Esophagus squamous epithelium (tissue), 4 donors: Measurements from ENCODE around the gene NDUFS2.

ENCODE experiments used
- CTCF ChIP-seq, 6 experiments: fragments of 450-650 bp in 4 of 6; fragments of 200-600 bp in 2 of 6; sonication (generic) in 2 of 6; IDR thresholded peaks; one replicate each; pipeline ENCODE4 v1.5.1; 2016 to 2019; ENCODE audit warnings: antibody characterized with exemption in 6 of 6, mild to moderate bottlenecking in 4 of 6, moderate library complexity in 4 of 6
- POLR2A ChIP-seq, 4 donors: fragments of 450-650 bp; IDR thresholded peaks; one replicate each; pipeline ENCODE4 v1.6.1; 2017; ENCODE audit warnings: antibody characterized with exemption in 4 of 4, mild to moderate bottlenecking in 4 of 4, moderate library complexity in 3 of 4

- peak in 5 of 6 experiments; percentile 8 to 44 (median 27) for TF ChIP-seq CTCF (IDR thresholded peaks at IDR 0.05)
- TF ChIP-seq POLR2A (IDR thresholded peaks at IDR 0.05): peak in 3 of 4 donors; percentile 8 to 66 (median 45)
These were observed 36.2 kb upstream of the NDUFS2 start, which contains the start of gene PPOX for GRCh38 chr1:161165742-161166668.
